Bronchial epithelial cell (primary cell): Measurements from ENCODE around the gene SARDH. TPM values are rescaled to one million over a fixed set of nuclear protein-coding genes. Genes with fewer than 3 reads are reported as not detected.

Experiments
- DNase-seq: peaks from one replicate; pipeline ENCODE4 v3.0.0-alpha.2; 2010; ENCODE audit warnings: low read depth
- FAIRE-seq: peaks from 2 replicates; lab custom pipeline; 2011; peaks lifted over from hg19 to GRCh38; lab: Jason Lieb, UNC
- H3K27me3 ChIP-seq: 2 replicates; pipeline ENCODE4 v1.5.1; 2011; ENCODE audit warnings: low read length; ENCODE audit not compliant: control insufficient read depth, insufficient read depth
- H3K36me3 ChIP-seq: 2 replicates; pipeline ENCODE4 v1.5.1; 2011; ENCODE audit warnings: low read length; ENCODE audit not compliant: control insufficient read depth, insufficient read depth
- H3K4me3 ChIP-seq: 2 replicates; pipeline ENCODE4 v1.5.1; 2011; ENCODE audit warnings: mild to moderate bottlenecking, low read depth, low read length, control low read depth
- total RNA-seq: library from RNA; depleted of rRNA; stranded (reverse); fragments of >200 nt; gene quantifications from 2 replicates; pipeline ENCODE4 v1.2.1, GENCODE V29; 2014
- TF ChIP-seq, protein P1 (sequence below): IDR thresholded peaks from 2 replicates; pipeline ENCODE4 v1.5.1; 2011; ENCODE audit warnings: mild to moderate bottlenecking, moderate library complexity, low read length, control low read depth, inconsistent platforms; ENCODE audit not compliant: insufficient read depth, severe bottlenecking

Gene SARDH
- total RNA-seq, 1 donor from 2014 or later: under 0.01 TPM

DNA sequence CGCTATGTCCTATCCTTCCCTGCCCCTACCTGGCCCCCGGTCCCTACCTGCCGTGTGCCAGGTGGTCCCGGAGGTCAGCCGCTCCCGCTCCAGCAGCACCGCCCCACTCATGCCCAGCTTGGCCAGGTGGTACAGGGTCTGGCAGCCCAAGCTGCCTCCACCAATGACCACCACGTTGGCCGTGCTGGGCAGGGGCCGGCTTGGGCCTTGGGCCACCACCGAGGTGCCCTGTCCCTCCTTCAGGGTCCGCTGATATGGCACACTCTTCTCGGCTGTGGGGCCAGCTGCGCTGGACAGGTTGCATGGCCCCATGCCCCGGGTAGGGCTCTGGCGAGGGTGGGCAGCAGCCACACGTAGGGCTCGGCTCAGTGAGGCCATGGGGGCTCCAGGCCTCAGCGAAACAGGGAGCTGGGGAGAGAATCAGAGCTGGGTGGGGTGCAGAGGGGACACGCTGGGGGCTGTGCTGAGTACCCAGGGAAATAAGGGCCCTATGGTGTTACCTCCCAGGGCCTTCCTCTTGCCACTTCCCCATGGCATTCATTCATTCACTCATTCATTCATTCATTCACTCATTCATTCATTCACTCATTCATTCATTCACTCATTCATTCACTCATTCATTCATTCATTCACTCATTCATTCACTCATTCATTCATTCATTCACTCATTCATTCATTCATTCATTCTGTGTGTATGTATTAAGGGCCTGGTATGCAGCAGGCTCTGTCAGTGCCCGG lies 4.2 kb downstream of the SARDH start:
- TF ChIP-seq, protein P1, sequence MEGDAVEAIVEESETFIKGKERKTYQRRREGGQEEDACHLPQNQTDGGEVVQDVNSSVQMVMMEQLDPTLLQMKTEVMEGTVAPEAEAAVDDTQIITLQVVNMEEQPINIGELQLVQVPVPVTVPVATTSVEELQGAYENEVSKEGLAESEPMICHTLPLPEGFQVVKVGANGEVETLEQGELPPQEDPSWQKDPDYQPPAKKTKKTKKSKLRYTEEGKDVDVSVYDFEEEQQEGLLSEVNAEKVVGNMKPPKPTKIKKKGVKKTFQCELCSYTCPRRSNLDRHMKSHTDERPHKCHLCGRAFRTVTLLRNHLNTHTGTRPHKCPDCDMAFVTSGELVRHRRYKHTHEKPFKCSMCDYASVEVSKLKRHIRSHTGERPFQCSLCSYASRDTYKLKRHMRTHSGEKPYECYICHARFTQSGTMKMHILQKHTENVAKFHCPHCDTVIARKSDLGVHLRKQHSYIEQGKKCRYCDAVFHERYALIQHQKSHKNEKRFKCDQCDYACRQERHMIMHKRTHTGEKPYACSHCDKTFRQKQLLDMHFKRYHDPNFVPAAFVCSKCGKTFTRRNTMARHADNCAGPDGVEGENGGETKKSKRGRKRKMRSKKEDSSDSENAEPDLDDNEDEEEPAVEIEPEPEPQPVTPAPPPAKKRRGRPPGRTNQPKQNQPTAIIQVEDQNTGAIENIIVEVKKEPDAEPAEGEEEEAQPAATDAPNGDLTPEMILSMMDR: no peak
- FAIRE-seq: no peak

DNA sequence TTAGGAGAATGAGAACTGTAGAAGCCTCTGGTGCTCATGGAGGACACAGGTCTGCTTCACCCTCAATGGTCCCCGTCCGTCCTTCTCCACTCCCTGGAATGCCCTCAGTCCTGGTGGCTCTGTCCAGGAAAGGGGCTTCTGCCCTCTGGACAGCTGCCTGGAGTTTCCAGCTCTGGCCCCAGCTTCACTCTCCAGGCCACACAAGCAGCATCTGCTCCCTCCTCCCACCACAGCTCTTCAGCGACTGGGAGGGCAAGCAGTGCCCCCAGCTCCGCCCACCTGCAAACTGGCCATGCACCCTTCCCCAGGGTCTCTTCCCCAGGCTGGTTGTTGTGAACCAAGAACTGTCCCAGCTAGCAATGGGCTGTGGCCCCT lies 4.7 kb downstream of the SARDH start:
- FAIRE-seq: no peak
- no peak overlapping the region for H3K4me3 ChIP-seq
- H3K36me3 ChIP-seq: no peaks in the 10 kb centered on the region
- no peak for DNase-seq
- TF ChIP-seq, protein P1: no peak
- peaks cover 2% of the 10 kb centered on the region for H3K27me3 ChIP-seq

More for the DNA sequence above, 4.2 kb downstream of the SARDH start:
- Histone ChIP-seq H3K36me3 (no peaks in the 10 kb centered on the region), H3K27me3 (peaks cover 2% of the 10 kb centered on the region), H3K4me3 (no peak overlapping the region)
- DNase-seq: no peak

DNA sequence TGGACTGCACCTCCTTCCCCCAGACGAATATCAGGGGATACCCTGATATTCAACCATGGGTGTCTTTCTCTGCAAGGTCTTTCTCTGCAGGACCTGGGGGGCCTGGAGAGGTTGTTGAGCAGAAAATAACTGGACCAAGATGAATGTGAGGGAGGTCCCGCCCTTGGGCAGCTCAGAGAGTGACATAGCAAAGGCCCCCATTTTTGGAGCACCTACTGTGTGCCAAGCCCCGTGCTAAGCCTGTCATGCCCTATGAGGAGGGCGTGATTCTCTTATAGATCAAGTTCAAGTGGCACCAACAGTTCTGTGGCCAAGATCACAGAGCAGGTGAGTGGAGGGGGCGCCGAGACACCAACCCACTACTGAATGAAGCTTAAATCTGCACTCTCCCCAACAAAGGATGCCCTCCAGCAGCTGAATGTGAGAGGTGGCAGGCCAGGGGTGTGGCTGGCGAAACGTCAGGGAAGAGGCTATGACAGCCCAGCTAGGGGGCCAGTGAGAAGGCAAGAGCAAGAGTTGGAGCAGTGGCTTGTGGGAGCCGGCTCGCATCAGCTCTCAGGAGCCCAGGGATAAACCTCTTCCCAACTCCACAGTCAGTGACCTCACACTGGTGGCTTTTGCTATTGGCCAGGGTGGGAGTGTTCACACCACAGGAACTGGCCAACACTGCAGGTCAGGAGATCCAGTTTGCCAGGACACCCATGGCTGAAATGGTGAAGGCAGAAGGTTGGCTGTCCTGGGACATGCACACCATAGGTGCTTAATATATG lies 5.3 kb downstream of the SARDH start:
- Histone ChIP-seq H3K4me3 (no peak overlapping the region), H3K36me3 (no peaks in the 10 kb centered on the region), H3K27me3 (peaks cover 2% of the 10 kb centered on the region)
- TF ChIP-seq, protein P1: no peak
- DNase-seq (no peak), FAIRE-seq (no peak)

DNA sequence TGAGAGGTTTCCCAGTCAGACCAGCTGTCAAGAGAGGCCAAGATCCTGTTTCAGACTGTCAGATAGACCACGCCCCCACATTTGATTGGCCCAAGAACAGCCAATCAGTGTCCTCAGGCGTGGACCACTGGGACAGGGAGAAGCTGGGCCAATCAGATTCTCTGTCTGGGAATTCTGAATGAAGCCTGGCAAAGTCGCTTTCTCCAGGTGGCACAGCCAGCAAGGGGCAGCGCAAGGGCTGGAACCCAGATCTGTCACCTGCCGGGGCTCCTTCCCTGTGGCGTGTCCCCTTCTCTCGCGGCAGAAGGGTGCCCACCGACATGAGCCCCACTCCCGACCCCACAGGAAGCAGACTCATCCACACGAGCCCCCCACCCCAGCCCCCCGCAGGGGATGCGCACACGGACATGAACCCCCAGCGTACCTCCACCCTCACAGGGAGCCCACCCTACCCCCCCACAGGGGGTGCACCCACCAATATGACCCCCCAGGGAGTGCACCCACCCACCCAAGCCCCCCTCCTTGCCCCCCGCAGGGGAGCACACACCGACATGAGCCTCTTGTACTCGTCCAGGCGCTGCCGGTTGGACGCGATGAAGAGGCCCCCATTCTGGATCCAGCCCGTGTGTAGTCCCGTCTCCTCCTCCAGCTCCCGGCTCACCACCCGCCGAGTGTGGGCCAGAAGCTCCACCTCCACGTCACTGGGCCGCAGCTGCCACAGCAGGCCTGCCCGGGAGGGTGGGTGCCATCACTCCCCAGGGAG lies 6.1 kb downstream of the SARDH start:
- DNase-seq: no peak
- TF ChIP-seq, protein P1: no peak
- no peak for FAIRE-seq
- Histone ChIP-seq H3K4me3 (no peak overlapping the region), H3K36me3 (no peaks in the 10 kb centered on the region), H3K27me3 (peaks cover 2% of the 10 kb centered on the region)

DNA sequence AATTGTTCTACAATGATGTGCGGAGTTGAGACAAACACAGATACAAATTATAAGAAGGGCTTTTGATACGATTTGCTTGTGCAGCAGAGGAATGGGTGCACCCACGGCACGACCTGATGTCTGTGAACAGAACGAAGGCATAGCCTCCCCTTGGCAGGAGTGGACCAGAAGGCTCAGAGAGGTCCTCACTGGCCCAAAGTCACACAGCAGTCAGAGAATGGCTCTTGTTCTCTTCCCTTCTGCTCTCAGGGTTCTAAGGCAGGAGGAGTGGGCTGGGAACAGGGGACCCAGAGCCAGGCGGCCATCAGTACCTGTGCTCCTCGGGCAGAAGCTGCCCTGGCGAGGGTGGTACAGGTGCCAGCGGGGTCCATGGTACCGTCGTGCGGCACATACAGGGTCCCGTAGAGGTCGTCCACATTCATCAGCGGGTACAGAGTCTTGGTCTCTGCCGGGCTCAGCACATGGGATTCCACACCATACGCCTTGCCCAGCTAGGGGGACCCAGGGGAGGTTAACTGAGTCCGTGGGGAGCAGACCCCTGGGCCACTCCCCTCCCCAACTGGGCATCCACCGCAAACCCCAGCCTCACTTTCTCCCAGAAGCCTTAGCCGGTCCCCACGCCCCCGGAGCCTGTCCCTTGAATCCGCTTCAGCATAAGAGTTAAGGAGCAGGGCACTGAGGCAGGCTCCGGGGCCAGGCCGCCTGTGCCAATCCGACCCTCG lies 7.0 kb downstream of the SARDH start:
- DNase-seq (no peak), FAIRE-seq (no peak)
- TF ChIP-seq, protein P1: no peak
- Histone ChIP-seq H3K4me3 (no peak overlapping the region), H3K27me3 (peaks cover 2% of the 10 kb centered on the region), H3K36me3 (no peaks in the 10 kb centered on the region)
